HepG2 (cell line): ENCODE results near the gene VWA3B. TPM values are rescaled to one million over a fixed set of nuclear protein-coding genes. Genes with fewer than 3 reads are reported as not detected.

Experiments used
- ATAC-seq: fragments of 200-7000 bp; cut with Tn5 transposase; 3 replicates; pipeline ENCODE4 v1.9.1; 2020; ENCODE audit warnings: mild to moderate bottlenecking, moderate library complexity
- BruUV-seq: library from RNA; stranded (reverse); fragments of 400-500 nt; replicated peaks from 2 replicates; lab custom pipeline; 2021; lab: Mats Ljungman, UMichigan
- CTCF ChIA-PET: fragments of 300-600 bp; formaldehyde crosslinking; extraction: SDS; loops from one replicate; lab custom pipeline; 2021; ENCODE audit warnings: low total read pairs, inconsistent platforms, low intra/inter-chr PET ratio; lab: Yijun Ruan, JAX
- POLR2A ChIA-PET: fragments of 350-600 bp; sonication (Branson Sonifier 250); formaldehyde crosslinking; loops from one replicate; lab custom pipeline; 2020; ENCODE audit warnings: antibody characterized with exemption, inconsistent platforms; lab: Yijun Ruan, JAX
- DNase-seq: peaks from one replicate; pipeline ENCODE4 v3.0.0-alpha.2; 2015; ENCODE audit warnings: low spot score
- FAIRE-seq: peaks from 3 replicates; lab custom pipeline; 2011; peaks lifted over from hg19 to GRCh38; lab: Jason Lieb, UNC
- H2AFZ ChIP-seq: one replicate; pipeline ENCODE4 v1.6.1; 2011; ENCODE audit warnings: low read length, inconsistent platforms
- H3K27ac ChIP-seq: fragments of 300-600 bp; 3 replicates; pipeline ENCODE4 v1.8.0; 2011; ENCODE audit warnings: mixed run types, mild to moderate bottlenecking, mixed read lengths, low read length, inconsistent platforms; ENCODE audit not compliant: insufficient read depth; ENCODE audit errors: extremely low read length
- H3K27me3 ChIP-seq, 2 experiments: fragments of 200-600 bp in 1 of 2; 2 replicates in 1 of 2; 3 replicates in 1 of 2; pipeline versions ENCODE4 v1.6.0 to v1.8.0; 2011; ENCODE audit warnings: low read length in 2 of 2, mild to moderate bottlenecking in 2 of 2, moderate library complexity in 2 of 2, inconsistent platforms in 1 of 2; ENCODE audit not compliant: insufficient read depth in 2 of 2, control insufficient read depth in 1 of 2
- H3K36me3 ChIP-seq, 2 experiments: fragments of 200-600 bp in 1 of 2; replicated peaks in 1 of 2; 2 replicates in 1 of 2; 3 replicates in 1 of 2; pipeline versions ENCODE4 v1.5.1 to v1.8.0; 2011; ENCODE audit warnings: low read length in 2 of 2, inconsistent platforms in 1 of 2; ENCODE audit not compliant: insufficient read depth in 2 of 2, control insufficient read depth in 1 of 2
- H3K4me1 ChIP-seq: 2 replicates; pipeline ENCODE4 v1.5.1; 2012; ENCODE audit warnings: low read length, inconsistent platforms; ENCODE audit not compliant: insufficient read depth
- H3K4me2 ChIP-seq: 2 replicates; pipeline ENCODE4 v1.6.0; 2011; ENCODE audit warnings: low read depth, low read length, inconsistent platforms
- H3K4me3 ChIP-seq, 3 experiments: fragments of 200-600 bp in 1 of 3; sonication (generic), shearing (Covaris generic) in 1 of 3; replicated peaks in 1 of 3; 2 replicates each; pipeline ENCODE4 v1.5.1; 2011 to 2016; ENCODE audit warnings: low read length in 3 of 3, inconsistent platforms in 2 of 3, low read depth in 2 of 3, mild to moderate bottlenecking in 2 of 3, control low read depth in 1 of 3, mixed read lengths in 1 of 3; ENCODE audit not compliant: insufficient read depth in 1 of 3
- H3K79me2 ChIP-seq: one replicate; pipeline ENCODE4 v1.6.1; 2011; ENCODE audit warnings: low read length, inconsistent platforms; ENCODE audit not compliant: insufficient read depth
- H3K9ac ChIP-seq: 2 replicates; pipeline ENCODE4 v1.6.0; 2011; ENCODE audit warnings: mild to moderate bottlenecking, low read depth, low read length, inconsistent platforms; ENCODE audit not compliant: insufficient read depth
- H3K9me3 ChIP-seq: 2 replicates; pipeline ENCODE4 v1.5.1; 2012; ENCODE audit warnings: mild to moderate bottlenecking, low read length
- H4K20me1 ChIP-seq: 2 replicates; pipeline ENCODE4 v1.6.0; 2011; ENCODE audit warnings: inconsistent platforms, mild to moderate bottlenecking, low read length, moderate library complexity; ENCODE audit not compliant: insufficient read depth
- DR1 ChIP-seq: sonication (generic); formaldehyde crosslinking; IDR thresholded peaks from 2 replicates; pipeline ENCODE4 v1.8.0; 2021; ENCODE audit warnings: mild to moderate bottlenecking, missing genetic modification reagents, inconsistent platforms
- ELF1 ChIP-seq: sonication (generic); formaldehyde crosslinking; IDR thresholded peaks from 2 replicates; pipeline ENCODE4 v1.4.0; 2020; ENCODE audit warnings: missing genetic modification reagents
- GABPA ChIP-seq, 2 experiments: IDR thresholded peaks; 2 replicates each; pipeline ENCODE4 v1.6.1; 2011 to 2016; ENCODE audit warnings: low read depth in 2 of 2, low read length in 1 of 2, missing biosample characterization in 1 of 2, missing genetic modification characterization in 1 of 2
- HNRNPLL ChIP-seq: fragments of 200-400 bp; formaldehyde crosslinking; IDR thresholded peaks from 2 replicates; pipeline ENCODE4 v1.6.1; 2017; ENCODE audit warnings: mild to moderate bottlenecking, low read depth, low read length; ENCODE audit not compliant: poor library complexity, severe bottlenecking
- KLF15 ChIP-seq: sonication (generic); formaldehyde crosslinking; IDR thresholded peaks from 2 replicates; pipeline ENCODE4 v1.8.1; 2023; ENCODE audit warnings: borderline replicate concordance, mild to moderate bottlenecking, inconsistent platforms, missing genetic modification reagents, mixed read lengths
- MYNN ChIP-seq: sonication (generic); formaldehyde crosslinking; IDR thresholded peaks from 2 replicates; pipeline ENCODE4 v1.4.0; 2020; ENCODE audit warnings: mild to moderate bottlenecking, low read depth, missing genetic modification reagents
- NFE2 ChIP-seq: sonication (generic); formaldehyde crosslinking; IDR thresholded peaks from 2 replicates; pipeline ENCODE4 v1.4.0; 2020; ENCODE audit warnings: missing genetic modification reagents
- NFIB ChIP-seq: sonication (generic); formaldehyde crosslinking; IDR thresholded peaks from 2 replicates; pipeline ENCODE4 v1.9.0; 2021; ENCODE audit warnings: missing genetic modification reagents, mild to moderate bottlenecking, borderline replicate concordance
- PCBP2 ChIP-seq: fragments of 200-400 bp; formaldehyde crosslinking; optimal IDR thresholded peaks from 2 replicates; pipeline ENCODE3; 2018; ENCODE audit warnings: low read length, low read depth; ENCODE audit not compliant: poor library complexity, severe bottlenecking
- PRMT3 ChIP-seq: sonication (generic); formaldehyde crosslinking; IDR thresholded peaks from 2 replicates; pipeline ENCODE4 v1.8.1; 2022; ENCODE audit warnings: low read depth, mild to moderate bottlenecking, moderate library complexity, missing genetic modification reagents, borderline replicate concordance
- RXRB ChIP-seq: IDR thresholded peaks from 2 replicates; pipeline ENCODE4 v1.6.1; 2016; ENCODE audit warnings: borderline replicate concordance, missing genetic modification reagents, missing compliant biosample characterization
- TOPORS ChIP-seq: sonication (generic); formaldehyde crosslinking; IDR thresholded peaks from 2 replicates; pipeline ENCODE4 v1.8.0; 2023; ENCODE audit warnings: mild to moderate bottlenecking, missing genetic modification reagents
- TP53 ChIP-seq: sonication (generic); formaldehyde crosslinking; conservative IDR thresholded peaks from 2 replicates; pipeline ENCODE4 v1.4.0; 2020; ENCODE audit warnings: missing genetic modification reagents
- ZBTB38 ChIP-seq: sonication (generic); formaldehyde crosslinking; IDR thresholded peaks from 2 replicates; pipeline ENCODE4 v1.5.1; 2020; ENCODE audit warnings: mild to moderate bottlenecking, missing genetic modification reagents
- ZNF224 ChIP-seq: sonication (generic); formaldehyde crosslinking; IDR thresholded peaks from 2 replicates; pipeline ENCODE4 v1.5.0; 2020; ENCODE audit warnings: mild to moderate bottlenecking, missing genetic modification reagents
- ZNF616 ChIP-seq: sonication (generic); formaldehyde crosslinking; IDR thresholded peaks from 2 replicates; pipeline ENCODE4 v1.5.0; 2020; ENCODE audit warnings: low read depth, mild to moderate bottlenecking, missing genetic modification reagents
- ZNF768 ChIP-seq: sonication (generic); formaldehyde crosslinking; IDR thresholded peaks from 2 replicates; pipeline ENCODE4 v1.4.0; 2020; ENCODE audit warnings: missing genetic modification reagents
- whole genome bisulfite sequencing: methylation state at CpG from one replicate; pipeline ENCODE4 v1.1.6; 2017; ENCODE audit warnings: low lambda C conversion rate; 5-methylcytosine and 5-hydroxymethylcytosine counted together
- in situ Hi-C: cut with HindIII; loops from 2 replicates; pipeline ENCODE4 v1.10.0; 2017; ENCODE audit warnings: low pct_unique_long_range_greater_than_20kb; ENCODE audit not compliant: extremely low pct_ligation_motif_present
- intact Hi-C: fragments of 100-400 bp; cut with micrococcal nuclease; formaldehyde crosslinking; loops from one replicate; pipeline ENCODE4 v1.10.0; 2022; ENCODE audit not compliant: unreplicated experiment
- polyA plus RNA-seq, 8 experiments: library from polyadenylated mRNA; depleted of rRNA in 3 of 8; stranded (reverse) in 7 of 8; unstranded in 1 of 8; fragments of >200 nt; fragmentation: Illumina TruSeq in 4 of 8; extraction: Trizol in 4 of 8; gene quantifications; 2 replicates each; pipeline versions ENCODE4 v1.2.1 to v1.2.3, GENCODE V29; 2011 to 2016; ENCODE audit warnings: low read depth in 4 of 8, missing spikeins in 1 of 8, mixed read lengths in 1 of 8; ENCODE audit not compliant: insufficient read depth in 1 of 8
- total RNA-seq, 5 experiments: library from RNA; depleted of rRNA; stranded (reverse); fragments of >200 nt; fragmentation: Illumina TruSeq; extraction: Trizol; gene quantifications; 2 replicates each; pipeline ENCODE4 v1.2.3, GENCODE V29; 2016; ENCODE audit warnings: low read depth in 1 of 5
- TF ChIP-seq, protein P1 (sequence below): sonication (generic); formaldehyde crosslinking; IDR thresholded peaks from 2 replicates; pipeline ENCODE4 v1.8.0; 2022; ENCODE audit warnings: mild to moderate bottlenecking, missing genetic modification reagents, borderline replicate concordance
- TF ChIP-seq, protein P2 (sequence below): sonication (generic); formaldehyde crosslinking; IDR thresholded peaks from 2 replicates; pipeline ENCODE4 v1.4.0; 2020; ENCODE audit warnings: mild to moderate bottlenecking, missing genetic modification reagents
- TF ChIP-seq, protein P3 (sequence below): sonication (generic); formaldehyde crosslinking; IDR thresholded peaks from 2 replicates; pipeline ENCODE4 v1.9.0; 2022; ENCODE audit warnings: missing genetic modification reagents, mild to moderate bottlenecking, borderline replicate concordance

The VWA3B gene
- total and polyA plus RNA-seq, 2 of the 13 experiments (the other 11 are each of a cell fraction or from before 2014, with no cell fraction given) = not detected

DNA sequence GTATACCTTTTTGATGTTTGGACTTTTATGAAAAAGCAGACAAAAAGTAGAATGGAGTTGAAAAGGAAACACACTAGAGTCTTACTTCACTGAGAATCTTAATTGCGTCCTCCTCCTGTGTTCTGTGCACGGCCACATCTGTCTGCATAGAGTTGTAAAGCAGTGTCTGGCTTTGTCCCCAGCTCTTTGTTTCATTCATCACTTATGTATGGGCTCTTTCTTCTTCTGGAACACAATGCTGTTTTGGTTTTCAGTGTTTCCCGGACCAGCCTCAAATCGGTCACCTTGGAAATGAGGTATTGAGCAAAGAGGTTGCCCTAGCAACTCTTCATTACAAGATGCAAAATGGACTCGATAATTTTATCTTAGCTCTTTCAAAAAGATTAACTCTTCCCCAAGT is 155.0 kb downstream of the VWA3B start:
- in situ Hi-C loops = no loop called here

More for the DNA sequence above, 155.0 kb downstream of the VWA3B start:
- Histone ChIP-seq H3K9ac (no peak overlapping the region), H2AFZ (no peak overlapping the region), H3K4me2 (no peak overlapping the region), H3K27me3 (peaks cover 0 to 2% of the 10 kb centered on the region in 2 experiments; a peak in 1 of 5 replicates), H3K27ac (no peak overlapping the region), H3K36me3 (no peaks in the 10 kb centered on the region), H3K4me1 (no peaks in the 10 kb centered on the region), H4K20me1 (no peaks in the 10 kb centered on the region), H3K9me3 (peaks cover 3% of the 10 kb centered on the region), H3K4me3 (no peak overlapping the region), H3K79me2 (no peaks in the 10 kb centered on the region)
- FAIRE-seq (no peak), ATAC-seq (no peak), DNase-seq (no peak)
- ChIA-PET POLR2A (no interaction called here), CTCF (no interaction called here)
- intact Hi-C loops = no loop called here
- no TSS peak for BruUV-seq
- WGBS = 23% methylated on average over 5 of the region's 5 CpGs
- TF ChIP-seq, protein P1, sequence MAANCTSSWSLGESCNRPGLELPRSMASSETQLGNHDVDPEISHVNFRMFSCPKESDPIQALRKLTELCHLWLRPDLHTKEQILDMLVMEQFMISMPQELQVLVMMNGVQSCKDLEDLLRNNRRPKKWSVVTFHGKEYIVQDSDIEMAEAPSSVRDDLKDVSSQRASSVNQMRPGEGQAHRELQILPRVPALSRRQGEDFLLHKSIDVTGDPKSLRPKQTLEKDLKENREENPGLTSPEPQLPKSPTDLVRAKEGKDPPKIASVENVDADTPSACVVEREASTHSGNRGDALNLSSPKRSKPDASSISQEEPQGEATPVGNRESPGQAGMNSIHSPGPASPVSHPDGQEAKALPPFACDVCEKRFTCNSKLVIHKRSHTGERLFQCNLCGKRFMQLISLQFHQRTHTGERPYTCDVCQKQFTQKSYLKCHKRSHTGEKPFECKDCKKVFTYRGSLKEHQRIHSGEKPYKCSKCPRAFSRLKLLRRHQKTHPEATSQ (CRISPR knock-in tag) = no peak
- TF ChIP-seq MYNN (CRISPR knock-in tag) (no peak), ZNF616 (CRISPR knock-in tag) (no peak), TP53 (CRISPR knock-in tag) (no peak), NFIB (CRISPR knock-in tag) (no peak), ZNF768 (CRISPR knock-in tag) (no peak), HNRNPLL (no peak), NFE2 (CRISPR knock-in tag) (no peak), DR1 (CRISPR knock-in tag) (no peak), RXRB (CRISPR knock-in tag) (no peak), GABPA (IDR thresholded peaks at IDR 0.05; ENCODE audit: low read depth, low read length) (no peak), GABPA (CRISPR knock-in tag; IDR thresholded peaks at IDR 0.05; ENCODE audit: low read depth) (no peak), ZBTB38 (CRISPR knock-in tag) (no peak), TOPORS (CRISPR knock-in tag) (no peak), ELF1 (CRISPR knock-in tag) (no peak), PRMT3 (CRISPR knock-in tag) (no peak), ZNF224 (CRISPR knock-in tag) (no peak), PCBP2 (no peak), KLF15 (CRISPR knock-in tag) (no peak)
- TF ChIP-seq, protein P2, sequence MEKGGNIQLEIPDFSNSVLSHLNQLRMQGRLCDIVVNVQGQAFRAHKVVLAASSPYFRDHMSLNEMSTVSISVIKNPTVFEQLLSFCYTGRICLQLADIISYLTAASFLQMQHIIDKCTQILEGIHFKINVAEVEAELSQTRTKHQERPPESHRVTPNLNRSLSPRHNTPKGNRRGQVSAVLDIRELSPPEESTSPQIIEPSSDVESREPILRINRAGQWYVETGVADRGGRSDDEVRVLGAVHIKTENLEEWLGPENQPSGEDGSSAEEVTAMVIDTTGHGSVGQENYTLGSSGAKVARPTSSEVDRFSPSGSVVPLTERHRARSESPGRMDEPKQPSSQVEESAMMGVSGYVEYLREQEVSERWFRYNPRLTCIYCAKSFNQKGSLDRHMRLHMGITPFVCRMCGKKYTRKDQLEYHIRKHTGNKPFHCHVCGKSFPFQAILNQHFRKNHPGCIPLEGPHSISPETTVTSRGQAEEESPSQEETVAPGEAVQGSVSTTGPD (CRISPR knock-in tag) = no peak
- TF ChIP-seq, protein P3, sequence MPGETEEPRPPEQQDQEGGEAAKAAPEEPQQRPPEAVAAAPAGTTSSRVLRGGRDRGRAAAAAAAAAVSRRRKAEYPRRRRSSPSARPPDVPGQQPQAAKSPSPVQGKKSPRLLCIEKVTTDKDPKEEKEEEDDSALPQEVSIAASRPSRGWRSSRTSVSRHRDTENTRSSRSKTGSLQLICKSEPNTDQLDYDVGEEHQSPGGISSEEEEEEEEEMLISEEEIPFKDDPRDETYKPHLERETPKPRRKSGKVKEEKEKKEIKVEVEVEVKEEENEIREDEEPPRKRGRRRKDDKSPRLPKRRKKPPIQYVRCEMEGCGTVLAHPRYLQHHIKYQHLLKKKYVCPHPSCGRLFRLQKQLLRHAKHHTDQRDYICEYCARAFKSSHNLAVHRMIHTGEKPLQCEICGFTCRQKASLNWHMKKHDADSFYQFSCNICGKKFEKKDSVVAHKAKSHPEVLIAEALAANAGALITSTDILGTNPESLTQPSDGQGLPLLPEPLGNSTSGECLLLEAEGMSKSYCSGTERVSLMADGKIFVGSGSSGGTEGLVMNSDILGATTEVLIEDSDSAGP (CRISPR knock-in tag) = no peak
